WI38 (cell line): ENCODE results near the gene ZCCHC14.

ENCODE experiments used
- H3K4me3 ChIP-seq: 2 replicates; pipeline ENCODE4 v1.5.1; 2011; ENCODE audit warnings: low read depth, mild to moderate bottlenecking, control low read depth, low read length
- TF ChIP-seq, protein P1 (sequence below): IDR thresholded peaks from 2 replicates; pipeline ENCODE4 v1.5.1; 2012; ENCODE audit warnings: low read depth, mild to moderate bottlenecking, control low read depth, low read length

Gene ZCCHC14

DNA sequence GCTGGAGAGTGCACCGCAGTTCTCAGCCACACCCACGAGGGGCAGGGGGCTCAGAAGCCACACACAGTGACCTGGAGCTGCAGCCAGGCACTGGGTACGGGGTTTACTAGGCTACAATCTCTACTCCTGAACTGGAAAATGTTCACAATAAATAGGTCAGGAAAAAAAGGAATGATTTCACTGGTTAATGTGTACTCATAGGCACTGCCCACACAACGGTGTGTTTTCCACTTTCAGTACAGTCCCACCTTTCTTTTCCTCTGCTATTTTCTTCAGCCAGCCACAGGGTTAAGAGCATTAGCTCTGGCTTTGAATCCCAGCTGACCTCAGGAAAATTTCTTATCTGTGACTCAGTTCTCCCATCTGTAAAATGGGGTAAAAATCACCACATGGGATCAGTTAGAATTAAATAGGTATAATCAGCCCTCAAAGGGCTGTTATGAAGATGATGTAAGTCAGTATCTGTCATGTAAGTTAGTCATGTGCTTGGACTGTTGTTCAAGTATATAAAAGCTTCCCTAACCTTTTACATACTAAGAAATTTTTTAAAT lies 35.7 kb downstream of the ZCCHC14 start:
- TF ChIP-seq, protein P1, sequence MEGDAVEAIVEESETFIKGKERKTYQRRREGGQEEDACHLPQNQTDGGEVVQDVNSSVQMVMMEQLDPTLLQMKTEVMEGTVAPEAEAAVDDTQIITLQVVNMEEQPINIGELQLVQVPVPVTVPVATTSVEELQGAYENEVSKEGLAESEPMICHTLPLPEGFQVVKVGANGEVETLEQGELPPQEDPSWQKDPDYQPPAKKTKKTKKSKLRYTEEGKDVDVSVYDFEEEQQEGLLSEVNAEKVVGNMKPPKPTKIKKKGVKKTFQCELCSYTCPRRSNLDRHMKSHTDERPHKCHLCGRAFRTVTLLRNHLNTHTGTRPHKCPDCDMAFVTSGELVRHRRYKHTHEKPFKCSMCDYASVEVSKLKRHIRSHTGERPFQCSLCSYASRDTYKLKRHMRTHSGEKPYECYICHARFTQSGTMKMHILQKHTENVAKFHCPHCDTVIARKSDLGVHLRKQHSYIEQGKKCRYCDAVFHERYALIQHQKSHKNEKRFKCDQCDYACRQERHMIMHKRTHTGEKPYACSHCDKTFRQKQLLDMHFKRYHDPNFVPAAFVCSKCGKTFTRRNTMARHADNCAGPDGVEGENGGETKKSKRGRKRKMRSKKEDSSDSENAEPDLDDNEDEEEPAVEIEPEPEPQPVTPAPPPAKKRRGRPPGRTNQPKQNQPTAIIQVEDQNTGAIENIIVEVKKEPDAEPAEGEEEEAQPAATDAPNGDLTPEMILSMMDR, result no peak
- H3K4me3 ChIP-seq, result no peak overlapping the region

DNA sequence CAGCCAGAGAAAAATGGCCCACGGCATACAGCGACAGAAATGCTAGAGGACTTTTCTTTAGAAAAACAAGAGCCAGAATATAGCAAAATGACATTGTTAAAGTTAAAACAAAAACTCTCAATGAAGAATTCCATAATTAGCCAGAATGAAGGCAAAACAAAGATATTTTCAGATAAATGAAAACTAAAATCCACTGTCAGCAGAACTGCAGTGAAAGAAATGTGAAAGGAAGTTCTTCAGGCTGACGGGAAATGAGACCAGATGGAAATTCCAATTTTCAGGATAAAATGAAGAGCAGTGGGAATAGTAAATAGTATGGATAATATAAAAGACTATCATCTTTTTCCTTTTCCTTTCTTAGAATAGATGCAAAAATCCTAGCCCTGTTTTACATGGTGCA lies 38.4 kb downstream of the ZCCHC14 start:
- H3K4me3 ChIP-seq, result no peak overlapping the region
- TF ChIP-seq, protein P1, result no peak

DNA sequence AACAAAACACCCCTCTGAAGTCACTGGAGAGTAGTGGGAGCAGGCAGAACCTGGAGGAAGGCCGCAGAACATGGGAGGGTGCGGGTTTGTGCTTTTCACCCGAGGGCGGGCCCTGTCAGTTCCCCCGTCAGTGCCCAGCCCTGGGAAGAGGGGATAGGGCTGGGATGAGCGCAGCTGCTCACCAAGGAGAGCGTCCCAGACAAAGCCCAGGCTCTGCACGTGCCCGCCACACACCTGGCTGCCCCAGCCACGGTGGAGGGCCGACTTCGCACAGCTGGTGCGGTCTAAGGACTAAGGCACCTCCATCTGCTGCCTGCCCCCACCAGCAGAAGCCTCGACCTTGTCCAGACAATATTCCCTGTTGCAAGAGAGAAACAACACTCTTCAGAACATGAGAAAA lies 39.5 kb downstream of the ZCCHC14 start:
- no peak overlapping the region for H3K4me3 ChIP-seq
- TF ChIP-seq, protein P1, result no peak

- TF ChIP-seq, protein P1, result no peak
Observed at GRCh38 chr16:87451563-87452210, 41.1 kb downstream of the ZCCHC14 start.

GRCh38 chr16:87448866-87449265 lies 44.0 kb downstream of the ZCCHC14 start:
- TF ChIP-seq, protein P1, result no peak

More at GRCh38 chr16:87451563-87452210, 41.1 kb downstream of the ZCCHC14 start:
- H3K4me3 ChIP-seq, result no peak overlapping the region

GRCh38 chr16:87447323-87447722 lies 45.5 kb downstream of the ZCCHC14 start:
- H3K4me3 ChIP-seq, result 0 out of 2 replicates have a peak overlapping the region, but pooled peaks have one; percentile 25
- TF ChIP-seq, protein P1, result no peak

More at GRCh38 chr16:87448866-87449265, 44.0 kb downstream of the ZCCHC14 start:
- H3K4me3 ChIP-seq, result no peak overlapping the region

DNA sequence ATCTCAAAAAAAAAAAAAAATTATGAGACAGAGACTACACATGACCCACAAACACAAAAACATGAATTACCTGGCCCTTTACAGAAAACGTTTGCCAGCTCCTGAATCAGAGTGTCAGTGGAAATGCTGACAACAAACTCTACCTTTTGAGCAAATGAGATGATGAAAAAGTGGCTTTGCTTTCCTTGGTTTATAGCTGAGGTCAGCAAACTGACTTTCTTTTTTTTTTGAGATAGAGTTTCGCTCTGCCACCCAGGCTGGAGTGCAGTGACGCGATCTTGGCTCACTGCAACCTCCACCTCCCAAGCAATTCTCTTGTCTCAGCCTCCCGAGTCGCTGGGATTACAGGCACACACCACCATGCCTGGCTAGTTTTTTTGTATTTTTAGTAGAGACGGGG lies 46.3 kb downstream of the ZCCHC14 start:
- TF ChIP-seq, protein P1, result no peak
- H3K4me3 ChIP-seq, result no peak overlapping the region
